Progenitor cell of endocrine pancreas (in vitro differentiated cells): ENCODE data around the gene LYPD4. TPM values are rescaled to one million over a fixed set of nuclear protein-coding genes. Genes with fewer than 3 reads are reported as not detected.

ENCODE experiments used
- DNase-seq: peaks from one replicate; pipeline ENCODE4 v3.0.0; 2021; ENCODE audit warnings: low spot score; ENCODE audit not compliant: unreplicated experiment
- H3K27ac Mint-ChIP-seq: 2 replicates; pipeline ENCODE4 v1.8.0; 2021; ENCODE audit warnings: mild to moderate bottlenecking, moderate library complexity, mixed read lengths
- H3K27me3 Mint-ChIP-seq: 2 replicates; pipeline ENCODE4 v1.8.0; 2021; ENCODE audit warnings: mixed read lengths
- H3K36me3 Mint-ChIP-seq: 2 replicates; pipeline ENCODE4 v1.8.0; 2022; ENCODE audit warnings: mixed read lengths; ENCODE audit not compliant: insufficient read depth
- H3K4me1 Mint-ChIP-seq: 2 replicates; pipeline ENCODE4 v1.8.0; 2021; ENCODE audit warnings: low read depth, mixed read lengths
- H3K4me3 Mint-ChIP-seq: 2 replicates; pipeline ENCODE4 v1.8.0; 2021; ENCODE audit warnings: low read depth, mild to moderate bottlenecking, moderate library complexity, mixed read lengths
- H3K9me3 Mint-ChIP-seq: 2 replicates; pipeline ENCODE4 v1.8.0; 2021; ENCODE audit warnings: low read depth, mixed read lengths
- CTCF ChIP-seq: fragments of 200-600 bp; sonication (generic); IDR thresholded peaks from one replicate; pipeline ENCODE4 v1.5.0; 2021; ENCODE audit warnings: antibody characterized with exemption, mild to moderate bottlenecking; ENCODE audit not compliant: unreplicated experiment
- total RNA-seq: library from RNA; stranded (reverse); gene quantifications from 2 replicates; pipeline ENCODE4 v1.2.1, GENCODE V29; 2021

LYPD4 gene
- total RNA-seq, 1 donor from 2014 or later, result not detected

GRCh38 chr19:41847351-41848105, 3.0 kb upstream of the LYPD4 start:
- H3K9me3 Mint-ChIP-seq, result no peaks in the 10 kb centered on the region
- H3K4me1 Mint-ChIP-seq, result no peaks in the 10 kb centered on the region
- H3K36me3 Mint-ChIP-seq, result no peaks in the 10 kb centered on the region
- H3K4me3 Mint-ChIP-seq, result no peak overlapping the region
- TF ChIP-seq CTCF, result no peak
- DNase-seq, result no peak
- peaks cover 41% of the 10 kb centered on the region for H3K27me3 Mint-ChIP-seq
- no peak overlapping the region for H3K27ac Mint-ChIP-seq

GRCh38 chr19:41845051-41845590, 638 bp upstream of the LYPD4 start:
- DNase-seq, result no peak
- no peak for TF ChIP-seq CTCF
- H3K4me3 Mint-ChIP-seq, result no peak overlapping the region
- H3K36me3 Mint-ChIP-seq, result no peaks in the 10 kb centered on the region
- H3K27me3 Mint-ChIP-seq, result peaks cover 26% of the 10 kb centered on the region
- no peaks in the 10 kb centered on the region for H3K9me3 Mint-ChIP-seq
- H3K27ac Mint-ChIP-seq, result no peak overlapping the region
- H3K4me1 Mint-ChIP-seq, result no peaks in the 10 kb centered on the region

GRCh38 chr19:41845001-41845050, 343 bp upstream of the LYPD4 start, which contains the start of gene DMRTC2:
Gene DMRTC2 (plus strand): TSS chr19:41845042. CDS start chr19:41847429, 2,387 bp downstream.
- no peak for TF ChIP-seq CTCF
- no peak within 1 kb of the TSS for H3K27ac Mint-ChIP-seq
- peaks cover 27% of the 10 kb centered on the region for H3K27me3 Mint-ChIP-seq
- no peak within 1 kb of the TSS for H3K4me3 Mint-ChIP-seq
- no peaks in the 10 kb centered on the region for H3K9me3 Mint-ChIP-seq
- DNase-seq, result no peak
- H3K4me1 Mint-ChIP-seq, result no peaks in the 10 kb centered on the region
- H3K36me3 Mint-ChIP-seq, result no peaks in the 10 kb centered on the region

DNA sequence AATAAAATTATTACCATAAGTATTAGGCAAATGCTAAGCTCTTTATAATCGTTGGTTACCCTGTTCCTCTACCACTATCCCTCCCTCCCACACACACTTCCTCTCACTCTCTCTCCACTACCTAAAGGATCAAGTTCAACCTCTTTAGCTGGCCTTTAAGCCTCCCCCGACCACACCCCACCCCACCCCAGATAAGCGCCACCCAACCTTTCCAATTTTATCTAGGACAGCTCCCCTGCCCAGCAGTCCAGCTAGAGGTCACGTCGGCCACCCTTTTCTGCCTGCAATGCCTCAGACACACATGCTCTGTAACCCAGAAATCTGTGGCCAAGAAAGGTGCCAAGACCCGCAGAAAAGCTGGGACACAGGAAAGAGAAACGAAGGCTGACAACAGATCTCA, 1.1 kb downstream of the LYPD4 start:
- Mint-ChIP-seq H3K36me3 (no peaks in the 10 kb centered on the region), H3K27me3 (peaks cover 28% of the 10 kb centered on the region), H3K27ac (no peak overlapping the region), H3K4me3 (no peak overlapping the region), H3K9me3 (no peaks in the 10 kb centered on the region), H3K4me1 (no peaks in the 10 kb centered on the region)
- no peak for DNase-seq
- TF ChIP-seq CTCF, result no peak

- Mint-ChIP-seq H3K27me3 (peaks cover 40% of the 10 kb centered on the region), H3K36me3 (no peaks in the 10 kb centered on the region), H3K4me1 (no peaks in the 10 kb centered on the region), H3K27ac (no peak overlapping the region), H3K9me3 (no peaks in the 10 kb centered on the region), H3K4me3 (no peak overlapping the region)
- DNase-seq, result no peak
- TF ChIP-seq CTCF, result no peak
Observed at GRCh38 chr19:41839211-41839610, 5.3 kb downstream of the LYPD4 start.
